SK-N-SH treated with all-trans-retinoic acid at 6 μM for 48 hours (cell line): ENCODE measurements around the gene CMIP.

ENCODE experiments used
- ARNTL ChIP-seq: fragments of 450-650 bp; formaldehyde crosslinking; IDR thresholded peaks from 2 replicates; pipeline ENCODE4 v1.5.0; 2020; ENCODE audit warnings: low read depth, mild to moderate bottlenecking, moderate library complexity, borderline replicate concordance
- BACH2 ChIP-seq: fragments of 250-450 bp; sonication (Bioruptor Pico); IDR thresholded peaks from 2 replicates; pipeline ENCODE4 v1.9.0; 2021; ENCODE audit warnings: mild to moderate bottlenecking, borderline replicate concordance
- CREB5 ChIP-seq: fragments of 250-450 bp; sonication (Bioruptor Pico); IDR thresholded peaks from 2 replicates; pipeline ENCODE4 v1.5.1; 2020; ENCODE audit warnings: low read depth, mild to moderate bottlenecking, moderate library complexity
- CSDC2 ChIP-seq: fragments of 250-450 bp; sonication (Bioruptor Pico); IDR thresholded peaks from 2 replicates; pipeline ENCODE4 v1.5.0; 2020; ENCODE audit warnings: mild to moderate bottlenecking, moderate library complexity
- CSRNP3 ChIP-seq: fragments of 250-450 bp; sonication (Bioruptor Pico); IDR thresholded peaks from 2 replicates; pipeline ENCODE4 v1.5.1; 2021; ENCODE audit warnings: mild to moderate bottlenecking, moderate library complexity
- GLIS3 ChIP-seq: fragments of 250-450 bp; sonication (Bioruptor Pico); IDR thresholded peaks from 2 replicates; pipeline ENCODE4 v1.5.0; 2020; ENCODE audit warnings: mild to moderate bottlenecking, moderate library complexity
- ISL1 ChIP-seq: fragments of 250-450 bp; sonication (Bioruptor Pico); IDR thresholded peaks from 2 replicates; pipeline ENCODE4 v2.1.2; 2022; ENCODE audit warnings: mild to moderate bottlenecking, moderate library complexity
- PPARA ChIP-seq: fragments of 250-450 bp; sonication (Bioruptor Pico); IDR thresholded peaks from 2 replicates; pipeline ENCODE4 v1.5.0; 2020; ENCODE audit warnings: mild to moderate bottlenecking, borderline replicate concordance
- TCF4 ChIP-seq: fragments of 250-450 bp; sonication (Bioruptor Pico); IDR thresholded peaks from 2 replicates; pipeline ENCODE4 v1.8.0; 2021; ENCODE audit warnings: mild to moderate bottlenecking, moderate library complexity, borderline replicate concordance
- ZFP3 ChIP-seq: fragments of 250-450 bp; sonication (Bioruptor Pico); IDR thresholded peaks from 2 replicates; pipeline ENCODE4 v1.5.0; 2020; ENCODE audit warnings: mild to moderate bottlenecking, moderate library complexity
- ZFP30 ChIP-seq: fragments of 450-650 bp; formaldehyde crosslinking; IDR thresholded peaks from 2 replicates; pipeline ENCODE4 v1.5.0; 2022; ENCODE audit warnings: mild to moderate bottlenecking, moderate library complexity
- ZNF565 ChIP-seq: fragments of 450-650 bp; formaldehyde crosslinking; conservative IDR thresholded peaks from 2 replicates; pipeline ENCODE4 v1.5.0; 2020; ENCODE audit warnings: low read depth, mild to moderate bottlenecking, moderate library complexity

- no peak for TF ChIP-seq PPARA
- no peak for TF ChIP-seq CREB5 (CRISPR knock-in tag)
- no peak for TF ChIP-seq CSRNP3 (CRISPR knock-in tag)
- TF ChIP-seq BACH2 = no peak
- TF ChIP-seq ARNTL (CRISPR knock-in tag) = no peak
- no peak for TF ChIP-seq ZFP3
- no peak for TF ChIP-seq ZFP30 (CRISPR knock-in tag)
- TF ChIP-seq TCF4 (CRISPR knock-in tag) = no peak
- TF ChIP-seq CSDC2 = no peak
- TF ChIP-seq ISL1 (CRISPR knock-in tag) = no peak
- no peak for TF ChIP-seq GLIS3
- no peak for TF ChIP-seq ZNF565 (CRISPR knock-in tag)
These were observed 196.1 kb downstream of the CMIP start for GRCh38 chr16:81640681-81641070.
